ENCODE measurements around the gene VAV1. TPM values are rescaled to one million over a fixed set of nuclear protein-coding genes. Genes with fewer than 3 reads are reported as not detected.

Gene VAV1
- total RNA-seq, 1 donor from 2014 or later: not detected

DNA sequence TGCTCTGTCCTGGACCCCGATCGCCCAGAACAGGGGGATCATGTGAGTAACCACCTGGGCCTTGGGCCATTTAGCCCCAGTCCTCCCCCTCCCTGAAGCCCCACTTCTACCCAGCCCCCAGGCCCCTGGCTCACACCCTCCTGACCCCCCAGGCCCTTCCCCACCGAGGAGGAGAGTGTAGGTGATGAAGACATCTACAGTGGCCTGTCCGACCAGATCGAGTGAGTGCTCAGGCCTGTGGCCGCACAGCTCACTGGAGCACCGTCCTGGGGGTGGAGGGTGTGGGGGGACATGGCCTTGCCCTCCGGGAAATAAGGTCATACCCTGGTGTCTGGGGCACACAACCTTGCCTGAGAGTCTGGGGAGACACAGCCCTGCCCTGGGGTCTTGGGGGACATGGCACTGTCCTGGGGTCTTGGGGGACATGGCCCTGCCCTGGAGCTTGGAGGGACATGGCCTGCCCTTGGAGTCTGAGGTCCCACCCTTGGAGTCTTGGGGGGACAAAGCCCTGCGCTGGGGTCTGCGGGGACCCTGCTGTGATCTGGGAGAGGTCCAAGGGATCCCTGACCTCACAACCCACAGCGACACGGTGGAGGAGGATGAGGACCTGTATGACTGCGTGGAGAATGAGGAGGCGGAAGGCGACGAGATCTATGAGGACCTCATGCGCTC is 49.3 kb downstream of the VAV1 start:
- Mint-ChIP-seq H3K9me3 (peaks cover 6% of the 10 kb centered on the region), H3K4me1 (no peaks in the 10 kb centered on the region), H3K4me3 (no peak overlapping the region), H3K27ac (ENCODE audit: unreplicated experiment) (no peak overlapping the region), H3K27me3 (ENCODE audit: low read depth) (no peaks in the 10 kb centered on the region), H3K36me3 (ENCODE audit: low read depth) (no peaks in the 10 kb centered on the region)
- DNase-seq (ENCODE audit: low read depth, low spot score): no peak
- no peak for TF ChIP-seq CTCF (conservative IDR thresholded peaks at IDR 0.05)

DNA sequence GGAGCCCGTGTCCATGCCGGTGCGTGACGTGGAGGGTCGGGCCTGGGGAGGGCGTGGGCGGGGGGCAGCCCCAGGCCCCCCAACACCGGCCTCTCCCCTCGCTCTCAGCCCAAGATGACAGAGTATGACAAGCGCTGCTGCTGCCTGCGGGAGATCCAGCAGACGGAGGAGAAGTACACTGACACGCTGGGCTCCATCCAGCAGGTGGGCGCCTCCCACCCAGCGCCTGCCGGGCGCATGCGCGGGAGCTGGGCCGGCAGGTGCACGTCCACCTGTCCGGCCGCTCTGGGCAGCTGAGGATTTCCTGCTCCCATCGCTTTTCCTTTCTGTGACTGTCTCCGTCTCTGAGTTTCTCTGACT is 49.8 kb downstream of the VAV1 start:
- Mint-ChIP-seq H3K27ac (ENCODE audit: unreplicated experiment) (no peak overlapping the region), H3K36me3 (ENCODE audit: low read depth) (no peaks in the 10 kb centered on the region), H3K4me1 (no peaks in the 10 kb centered on the region), H3K4me3 (no peak overlapping the region), H3K9me3 (peaks cover 6% of the 10 kb centered on the region), H3K27me3 (ENCODE audit: low read depth) (no peaks in the 10 kb centered on the region)
- DNase-seq (ENCODE audit: low read depth, low spot score): no peak
- no peak for TF ChIP-seq CTCF (conservative IDR thresholded peaks at IDR 0.05)

GRCh38 chr19:6825076-6825774 is 52.7 kb downstream of the VAV1 start:
- H3K27ac Mint-ChIP-seq (ENCODE audit: unreplicated experiment): no peak overlapping the region
- no peaks in the 10 kb centered on the region for H3K36me3 Mint-ChIP-seq (ENCODE audit: low read depth)
- DNase-seq (ENCODE audit: low read depth, low spot score): no peak
- TF ChIP-seq CTCF (conservative IDR thresholded peaks at IDR 0.05): no peak
- no peaks in the 10 kb centered on the region for H3K4me1 Mint-ChIP-seq
- peaks cover 5% of the 10 kb centered on the region for H3K27me3 Mint-ChIP-seq (ENCODE audit: low read depth)
- H3K4me3 Mint-ChIP-seq: no peak overlapping the region
- H3K9me3 Mint-ChIP-seq: no peaks in the 10 kb centered on the region

- no peak for TF ChIP-seq CTCF (conservative IDR thresholded peaks at IDR 0.05)
- no peak for DNase-seq (ENCODE audit: low read depth, low spot score)
- Mint-ChIP-seq H3K36me3 (ENCODE audit: low read depth) (no peaks in the 10 kb centered on the region), H3K9me3 (no peaks in the 10 kb centered on the region), H3K4me3 (no peak overlapping the region), H3K27me3 (ENCODE audit: low read depth) (peaks cover 6% of the 10 kb centered on the region), H3K4me1 (no peaks in the 10 kb centered on the region), H3K27ac (ENCODE audit: unreplicated experiment) (no peak overlapping the region)
Observed at GRCh38 chr19:6826281-6826920, 53.9 kb downstream of the VAV1 start.

- no peaks in the 10 kb centered on the region for H3K36me3 Mint-ChIP-seq (ENCODE audit: low read depth)
- H3K27ac Mint-ChIP-seq (ENCODE audit: unreplicated experiment): no peak overlapping the region
- H3K9me3 Mint-ChIP-seq: no peaks in the 10 kb centered on the region
- no peak for DNase-seq (ENCODE audit: low read depth, low spot score)
- H3K4me1 Mint-ChIP-seq: no peaks in the 10 kb centered on the region
- no peak overlapping the region for H3K4me3 Mint-ChIP-seq
- TF ChIP-seq CTCF (conservative IDR thresholded peaks at IDR 0.05): no peak
- H3K27me3 Mint-ChIP-seq (ENCODE audit: low read depth): peaks cover 21% of the 10 kb centered on the region
Observed at GRCh38 chr19:6828306-6828697, 55.8 kb downstream of the VAV1 start.
